Activated T-helper 1 cell treated with anti-CD3 and anti-CD28 coated beads, Interleukin-12 subunit alpha, Interleukin-12 subunit beta, Interleukin-2, Interleukin-4 antibody, amounts not matched to agents 30 ng/mL and 10 ng/mL and 1 ng/mL, durations not matched to agents 14 hours and 24 hours and 36 hours (primary cell): ENCODE measurements around the gene ITPKC. TPM values are rescaled to one million over a fixed set of nuclear protein-coding genes. Genes with fewer than 3 reads are reported as not detected.

Experiments used
- DNase-seq: peaks from one replicate; pipeline ENCODE4 v3.0.0; 2021; ENCODE audit warnings: low spot score
- H3K27ac Mint-ChIP-seq: one replicate; pipeline ENCODE4 v1.8.0; 2021; ENCODE audit warnings: mild to moderate bottlenecking, mixed read lengths
- H3K27me3 Mint-ChIP-seq: one replicate; pipeline ENCODE4 v1.8.0; 2022; ENCODE audit warnings: mild to moderate bottlenecking, moderate library complexity, mixed read lengths; ENCODE audit not compliant: insufficient read depth
- H3K36me3 Mint-ChIP-seq: one replicate; pipeline ENCODE4 v1.8.0; 2021; ENCODE audit warnings: low read depth, mixed read lengths
- H3K4me1 Mint-ChIP-seq: one replicate; pipeline ENCODE4 v1.8.0; 2021; ENCODE audit warnings: low read depth, mixed read lengths
- H3K4me3 Mint-ChIP-seq: one replicate; pipeline ENCODE4 v1.8.0; 2021; ENCODE audit warnings: mild to moderate bottlenecking, moderate library complexity, mixed read lengths
- H3K9me3 Mint-ChIP-seq: one replicate; pipeline ENCODE4 v1.8.0; 2021; ENCODE audit warnings: mixed read lengths
- intact Hi-C: fragments of 100-400 bp; cut with micrococcal nuclease; formaldehyde crosslinking; loops from one replicate; pipeline ENCODE4 v1.15.1; 2024
- total RNA-seq: library from RNA; stranded (reverse); gene quantifications from 2 replicates; pipeline ENCODE4 v1.2.3, GENCODE V29; 2022

Gene ITPKC
- total RNA-seq, 1 donor from 2014 or later, result 8.7 TPM

- peaks cover 10% of the 10 kb centered on the region for H3K4me1 Mint-ChIP-seq
- no peaks in the 10 kb centered on the region for H3K9me3 Mint-ChIP-seq
- peaks cover 14% of the 10 kb centered on the region for H3K36me3 Mint-ChIP-seq
- intact Hi-C loops, result no loop called here
- no peak for DNase-seq
- H3K4me3 Mint-ChIP-seq, result no peak overlapping the region
- H3K27me3 Mint-ChIP-seq, result no peaks in the 10 kb centered on the region
- peak overlapping the region; percentile 5 for H3K27ac Mint-ChIP-seq
Measured at GRCh38 chr19:40741527-40742390, 24.8 kb downstream of the ITPKC start.

- no peak for DNase-seq
- Mint-ChIP-seq H3K9me3 (no peaks in the 10 kb centered on the region), H3K27me3 (no peaks in the 10 kb centered on the region)
Measured at GRCh38 chr19:40742477-40742876, 25.6 kb downstream of the ITPKC start.

GRCh38 chr19:40742886-40743285 is 26.0 kb downstream of the ITPKC start:
- H3K27me3 Mint-ChIP-seq, result no peaks in the 10 kb centered on the region
- peaks cover 10% of the 10 kb centered on the region for H3K36me3 Mint-ChIP-seq
- no peak for DNase-seq
- H3K9me3 Mint-ChIP-seq, result no peaks in the 10 kb centered on the region
- intact Hi-C loops, result no loop called here
- H3K4me1 Mint-ChIP-seq, result peaks cover 10% of the 10 kb centered on the region
- no peak overlapping the region for H3K27ac Mint-ChIP-seq
- no peak overlapping the region for H3K4me3 Mint-ChIP-seq

More at GRCh38 chr19:40742477-40742876, 25.6 kb downstream of the ITPKC start:
- intact Hi-C loops, result no loop called here
- no peak overlapping the region for H3K4me3 Mint-ChIP-seq
- H3K27ac Mint-ChIP-seq, result no peak overlapping the region
- H3K4me1 Mint-ChIP-seq, result peaks cover 10% of the 10 kb centered on the region
- H3K36me3 Mint-ChIP-seq, result peaks cover 12% of the 10 kb centered on the region

GRCh38 chr19:40743926-40744325 is 27.0 kb downstream of the ITPKC start:
- Mint-ChIP-seq H3K4me1 (peaks cover 6% of the 10 kb centered on the region), H3K36me3 (peaks cover 5% of the 10 kb centered on the region), H3K27me3 (no peaks in the 10 kb centered on the region), H3K27ac (no peak overlapping the region), H3K9me3 (no peaks in the 10 kb centered on the region), H3K4me3 (no peak overlapping the region)
- no peak for DNase-seq
- intact Hi-C loops, result no loop called here

- Mint-ChIP-seq H3K4me3 (no peak overlapping the region), H3K9me3 (no peaks in the 10 kb centered on the region), H3K36me3 (peaks cover 2% of the 10 kb centered on the region), H3K27me3 (no peaks in the 10 kb centered on the region), H3K4me1 (peaks cover 5% of the 10 kb centered on the region), H3K27ac (no peak overlapping the region)
- DNase-seq, result no peak
- intact Hi-C loops, result no loop called here
Measured at GRCh38 chr19:40744554-40745401, 27.9 kb downstream of the ITPKC start.

GRCh38 chr19:40745402-40745780 is 28.5 kb downstream of the ITPKC start:
- Mint-ChIP-seq H3K4me3 (no peak overlapping the region), H3K9me3 (no peaks in the 10 kb centered on the region), H3K4me1 (peaks cover 10% of the 10 kb centered on the region), H3K36me3 (peaks cover 2% of the 10 kb centered on the region), H3K27ac (no peak overlapping the region), H3K27me3 (no peaks in the 10 kb centered on the region)
- intact Hi-C loops, result no loop called here
- DNase-seq, result no peak

- H3K27ac Mint-ChIP-seq, result no peak overlapping the region
- H3K4me3 Mint-ChIP-seq, result no peak overlapping the region
- intact Hi-C loops, result no loop called here
- peaks cover 13% of the 10 kb centered on the region for H3K4me1 Mint-ChIP-seq
- H3K9me3 Mint-ChIP-seq, result no peaks in the 10 kb centered on the region
- H3K27me3 Mint-ChIP-seq, result no peaks in the 10 kb centered on the region
- H3K36me3 Mint-ChIP-seq, result peaks cover 15% of the 10 kb centered on the region
- no peak for DNase-seq
Measured at GRCh38 chr19:40747536-40747935, 30.6 kb downstream of the ITPKC start.

GRCh38 chr19:40750058-40750873 is 33.4 kb downstream of the ITPKC start, which contains the start of gene ACTMAP:
ACTMAP (minus strand) TSS chr19:40750477; CDS start chr19:40749803, 674 bp downstream.
- H3K4me3 Mint-ChIP-seq, result peak within 1 kb of the TSS; percentile 99
- intact Hi-C loops, result loop anchor here (1.0 to 10.0 kb wide), 10 partner anchors 27 to 513 kb away; partner anchors contain the start of genes AKT2, COQ8B and NUMBL
- H3K27ac Mint-ChIP-seq, result peak within 1 kb of the TSS; percentile 99
- peaks cover 28% of the 10 kb centered on the region for H3K36me3 Mint-ChIP-seq
- H3K4me1 Mint-ChIP-seq, result peaks cover 27% of the 10 kb centered on the region
- no peaks in the 10 kb centered on the region for H3K9me3 Mint-ChIP-seq
- DNase-seq, result peak; percentile 100
- no peaks in the 10 kb centered on the region for H3K27me3 Mint-ChIP-seq

GRCh38 chr19:40750874-40751537 is 34.1 kb downstream of the ITPKC start, which contains the start of gene SNRPA:
SNRPA (plus strand) TSS chr19:40751203; CDS start chr19:40751409, 206 bp downstream.
- DNase-seq, result peak; percentile 95
- Mint-ChIP-seq H3K36me3 (peaks cover 34% of the 10 kb centered on the region), H3K4me1 (peaks cover 34% of the 10 kb centered on the region), H3K27me3 (no peaks in the 10 kb centered on the region), H3K4me3 (peak within 1 kb of the TSS; percentile 99), H3K9me3 (no peaks in the 10 kb centered on the region), H3K27ac (peak within 1 kb of the TSS; percentile 99)
- intact Hi-C loops, result loop anchor here (1.0 to 10.0 kb wide), 13 partner anchors 26 to 688 kb away; partner anchors contain the start of genes AKT2, COQ8B, DMAC2 and NUMBL

- intact Hi-C loops, result loop anchor here (10.0 kb wide), 1 partner anchor 468 kb away; the partner anchor contains the start of gene AKT2
- Mint-ChIP-seq H3K9me3 (no peaks in the 10 kb centered on the region), H3K4me1 (peaks cover 47% of the 10 kb centered on the region), H3K27me3 (no peaks in the 10 kb centered on the region), H3K4me3 (peak overlapping the region; percentile 99), H3K36me3 (peaks cover 46% of the 10 kb centered on the region), H3K27ac (peak overlapping the region; percentile 99)
- DNase-seq, result no peak
Measured at GRCh38 chr19:40752257-40752781, 35.4 kb downstream of the ITPKC start.

- Mint-ChIP-seq H3K36me3 (peaks cover 58% of the 10 kb centered on the region), H3K27me3 (no peaks in the 10 kb centered on the region), H3K4me1 (peaks cover 53% of the 10 kb centered on the region), H3K4me3 (peak overlapping the region; percentile 87), H3K9me3 (no peaks in the 10 kb centered on the region), H3K27ac (peak overlapping the region; percentile 90)
- DNase-seq, result no peak
- intact Hi-C loops, result loop anchor here (1.0 to 10.0 kb wide), 3 partner anchors 23 to 470 kb away; partner anchors contain the start of gene AKT2
Measured at GRCh38 chr19:40754611-40755247, 37.8 kb downstream of the ITPKC start.
